Measurements from ENCODE around the gene FIGLA. TPM values are rescaled to one million over a fixed set of nuclear protein-coding genes. Genes with fewer than 3 reads are reported as not detected.

Gene FIGLA, protein sequence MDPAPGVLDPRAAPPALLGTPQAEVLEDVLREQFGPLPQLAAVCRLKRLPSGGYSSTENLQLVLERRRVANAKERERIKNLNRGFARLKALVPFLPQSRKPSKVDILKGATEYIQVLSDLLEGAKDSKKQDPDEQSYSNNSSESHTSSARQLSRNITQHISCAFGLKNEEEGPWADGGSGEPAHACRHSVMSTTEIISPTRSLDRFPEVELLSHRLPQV
- total RNA-seq (2022), result not detected in 2 replicates
- Bru-seq, nascent RNA, result not detected
- BruChase-seq, experiment 1, labeled RNA remaining after a 6-hour chase, result not detected
- not detected for BruChase-seq, experiment 2, labeled RNA remaining after a 2-hour chase
- long read RNA-seq, result 0 reads

DNA sequence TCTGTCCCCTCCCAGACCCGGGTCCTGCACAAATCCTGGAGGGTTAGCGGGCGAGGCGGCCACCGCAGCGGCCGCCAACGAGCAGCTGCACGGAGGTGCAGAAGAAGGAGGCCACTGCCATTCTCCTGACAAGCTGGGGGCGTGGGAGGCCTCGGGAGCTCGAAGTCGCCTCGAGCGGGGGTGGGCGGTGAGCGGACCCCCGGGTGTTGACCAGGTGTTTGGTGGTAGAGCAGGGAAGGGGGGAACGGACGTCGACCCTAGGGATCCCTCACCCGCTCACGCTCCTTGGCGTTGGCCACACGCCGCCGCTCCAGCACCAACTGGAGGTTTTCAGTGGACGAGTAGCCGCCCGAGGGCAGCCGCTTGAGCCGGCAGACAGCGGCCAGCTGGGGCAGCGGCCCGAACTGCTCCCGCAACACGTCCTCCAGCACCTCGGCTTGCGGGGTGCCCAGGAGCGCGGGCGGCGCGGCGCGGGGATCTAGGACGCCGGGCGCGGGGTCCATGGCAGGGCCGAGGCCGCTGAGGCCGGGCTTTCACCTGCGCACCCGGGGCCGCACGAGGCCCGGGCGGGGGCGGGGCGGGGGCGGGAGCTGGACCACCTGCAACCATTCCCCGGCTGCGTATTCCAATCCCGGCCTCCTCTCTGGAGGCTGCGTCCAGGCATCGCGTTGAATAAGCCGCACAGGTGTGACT lies at the start of gene FIGLA:
TSS of gene FIGLA (minus strand) at position 508 of the 693 bp plus-strand sequence. CDS start at position 503, 5 bp downstream.
- DNase-seq, result no peak
- intact Hi-C loops (cut with micrococcal nuclease; ENCODE audit: unreplicated experiment), result no loop called here
- TF ChIP-seq, protein P1, sequence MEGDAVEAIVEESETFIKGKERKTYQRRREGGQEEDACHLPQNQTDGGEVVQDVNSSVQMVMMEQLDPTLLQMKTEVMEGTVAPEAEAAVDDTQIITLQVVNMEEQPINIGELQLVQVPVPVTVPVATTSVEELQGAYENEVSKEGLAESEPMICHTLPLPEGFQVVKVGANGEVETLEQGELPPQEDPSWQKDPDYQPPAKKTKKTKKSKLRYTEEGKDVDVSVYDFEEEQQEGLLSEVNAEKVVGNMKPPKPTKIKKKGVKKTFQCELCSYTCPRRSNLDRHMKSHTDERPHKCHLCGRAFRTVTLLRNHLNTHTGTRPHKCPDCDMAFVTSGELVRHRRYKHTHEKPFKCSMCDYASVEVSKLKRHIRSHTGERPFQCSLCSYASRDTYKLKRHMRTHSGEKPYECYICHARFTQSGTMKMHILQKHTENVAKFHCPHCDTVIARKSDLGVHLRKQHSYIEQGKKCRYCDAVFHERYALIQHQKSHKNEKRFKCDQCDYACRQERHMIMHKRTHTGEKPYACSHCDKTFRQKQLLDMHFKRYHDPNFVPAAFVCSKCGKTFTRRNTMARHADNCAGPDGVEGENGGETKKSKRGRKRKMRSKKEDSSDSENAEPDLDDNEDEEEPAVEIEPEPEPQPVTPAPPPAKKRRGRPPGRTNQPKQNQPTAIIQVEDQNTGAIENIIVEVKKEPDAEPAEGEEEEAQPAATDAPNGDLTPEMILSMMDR (IDR thresholded peaks at IDR 0.05; ENCODE audit: unreplicated experiment), result no peak
- Mint-ChIP-seq H3K27ac (ENCODE audit: unreplicated experiment) (no peak within 1 kb of the TSS), H3K4me3 (ENCODE audit: low read depth, unreplicated experiment) (no peak within 1 kb of the TSS), H3K4me1 (ENCODE audit: low read depth, unreplicated experiment) (no peaks in the 10 kb centered on the region), H3K36me3 (ENCODE audit: insufficient read depth, unreplicated experiment) (no peaks in the 10 kb centered on the region), H3K27me3 (ENCODE audit: unreplicated experiment) (peaks cover 77% of the 10 kb centered on the region), H3K9me3 (ENCODE audit: low read depth, unreplicated experiment) (no peaks in the 10 kb centered on the region)
- no TSS peak for BruUV-seq (replicated peaks)
- CTCF ChIA-PET, result interaction anchor here (0.7 kb wide), 1 partner anchor 18 kb away, joined by 4 read pairs; no protein-coding TSS in a partner anchor

DNA sequence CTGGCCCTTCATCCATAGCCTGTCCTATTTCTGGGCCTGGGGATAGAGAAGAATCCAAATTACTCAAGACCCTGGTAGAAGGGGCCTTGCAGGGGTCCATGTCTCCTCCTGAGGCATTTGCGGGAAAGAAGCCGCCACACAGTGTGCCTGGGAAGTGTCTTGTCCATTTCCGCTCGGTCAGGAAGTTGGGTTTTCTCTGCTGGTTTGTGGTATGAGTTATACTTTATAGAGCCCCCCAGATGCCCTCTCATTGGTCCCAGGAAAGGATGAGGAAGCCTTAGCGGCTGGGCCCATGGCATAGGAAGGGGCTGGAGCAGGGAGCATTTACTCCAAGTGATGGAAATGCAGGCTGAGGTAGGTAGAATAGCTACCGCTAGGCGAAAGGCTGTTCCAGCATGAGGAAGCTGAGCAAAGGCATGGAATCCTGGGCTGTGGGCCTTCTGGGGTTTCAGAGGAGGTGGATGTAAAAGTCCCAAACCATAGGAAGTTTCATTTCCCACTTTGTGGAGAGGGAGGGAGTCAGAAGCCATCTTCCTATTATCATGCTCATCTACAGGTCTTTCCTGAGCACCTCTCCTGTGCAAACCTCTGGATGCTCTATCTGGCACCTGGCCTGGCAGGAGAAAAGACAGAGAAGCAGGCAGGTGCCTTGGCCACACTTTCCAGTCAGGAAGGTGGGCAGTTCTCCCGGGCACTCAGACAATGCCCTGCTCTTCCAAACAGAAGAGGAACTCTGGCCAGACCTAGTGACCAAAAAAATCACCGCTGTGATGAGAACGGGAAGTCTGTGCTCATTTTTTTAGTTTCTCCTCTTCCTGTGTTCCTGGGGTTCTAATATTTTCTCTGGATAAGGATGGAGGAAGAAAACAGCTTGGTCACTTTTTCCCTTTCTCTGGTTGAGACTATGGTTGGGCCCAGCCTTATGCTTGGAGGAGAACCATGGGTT lies 47.8 kb upstream of the FIGLA start:
- Mint-ChIP-seq H3K27me3 (ENCODE audit: unreplicated experiment) (peaks cover 90% of the 10 kb centered on the region), H3K9me3 (ENCODE audit: low read depth, unreplicated experiment) (no peaks in the 10 kb centered on the region), H3K27ac (ENCODE audit: unreplicated experiment) (no peak overlapping the region), H3K4me3 (ENCODE audit: low read depth, unreplicated experiment) (no peak overlapping the region), H3K36me3 (ENCODE audit: insufficient read depth, unreplicated experiment) (no peaks in the 10 kb centered on the region), H3K4me1 (ENCODE audit: low read depth, unreplicated experiment) (no peaks in the 10 kb centered on the region)
- intact Hi-C loops (cut with micrococcal nuclease; ENCODE audit: unreplicated experiment), result no loop called here
- BruUV-seq (replicated peaks), result no TSS peak
- CTCF ChIA-PET, result no interaction called here
- TF ChIP-seq, protein P1 (IDR thresholded peaks at IDR 0.05; ENCODE audit: unreplicated experiment), result no peak
- no peak for DNase-seq

DNA sequence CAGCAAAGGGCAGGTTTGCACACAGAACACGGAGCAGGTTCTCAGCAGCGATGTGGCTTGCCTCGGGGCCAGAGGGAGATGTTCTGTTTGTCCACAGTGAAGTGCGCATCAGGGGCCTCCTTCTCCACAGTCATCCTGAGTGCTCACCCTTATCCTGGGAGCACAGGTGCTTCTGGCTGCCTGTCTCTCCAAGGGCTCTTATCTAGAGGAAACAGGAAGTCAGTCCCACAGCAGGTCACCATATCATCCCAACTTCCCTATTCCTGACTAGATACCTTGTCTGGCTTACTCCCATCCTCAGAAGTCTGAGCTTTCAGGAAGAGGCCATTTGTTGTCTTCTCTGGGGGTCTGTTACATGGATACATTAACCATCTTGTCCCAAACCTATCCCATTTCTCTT lies 45.2 kb upstream of the FIGLA start, which contains the start of gene CD207:
TSS of gene CD207 (minus strand) at position 174 of the 400 bp plus-strand sequence. CDS start at position 134, 40 bp downstream.
- BruUV-seq (replicated peaks), result no TSS peak
- CTCF ChIA-PET, result no interaction called here
- intact Hi-C loops (cut with micrococcal nuclease; ENCODE audit: unreplicated experiment), result no loop called here
- H3K27ac Mint-ChIP-seq (ENCODE audit: unreplicated experiment), result no peak within 1 kb of the TSS
- TF ChIP-seq, protein P1 (IDR thresholded peaks at IDR 0.05; ENCODE audit: unreplicated experiment), result no peak
- H3K9me3 Mint-ChIP-seq (ENCODE audit: low read depth, unreplicated experiment), result no peaks in the 10 kb centered on the region
- peaks cover 94% of the 10 kb centered on the region for H3K27me3 Mint-ChIP-seq (ENCODE audit: unreplicated experiment)
- H3K36me3 Mint-ChIP-seq (ENCODE audit: insufficient read depth, unreplicated experiment), result no peaks in the 10 kb centered on the region
- no peak for DNase-seq
- no peaks in the 10 kb centered on the region for H3K4me1 Mint-ChIP-seq (ENCODE audit: low read depth, unreplicated experiment)
- H3K4me3 Mint-ChIP-seq (ENCODE audit: low read depth, unreplicated experiment), result no peak within 1 kb of the TSS

DNA sequence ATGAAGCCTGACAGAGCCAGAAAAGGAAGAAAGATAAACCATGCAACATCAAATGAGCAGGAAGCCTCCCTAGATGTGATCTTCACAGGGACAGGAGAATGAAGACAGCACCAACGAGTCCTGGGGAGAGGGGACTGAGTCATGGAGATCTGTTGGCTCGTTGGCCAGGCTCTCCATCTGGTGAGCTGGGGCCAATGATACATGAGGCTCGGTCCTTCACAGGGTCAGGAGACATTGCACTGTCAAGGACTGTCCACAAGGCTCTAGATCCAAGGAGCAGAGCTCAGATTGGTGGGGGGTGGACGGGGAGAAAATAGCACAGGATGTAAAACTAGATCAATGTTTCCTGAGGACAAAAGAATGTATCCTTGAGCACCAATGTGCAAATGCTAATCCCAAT lies 44.4 kb upstream of the FIGLA start:
- no peaks in the 10 kb centered on the region for H3K9me3 Mint-ChIP-seq (ENCODE audit: low read depth, unreplicated experiment)
- H3K27me3 Mint-ChIP-seq (ENCODE audit: unreplicated experiment), result peaks cover 98% of the 10 kb centered on the region
- H3K4me1 Mint-ChIP-seq (ENCODE audit: low read depth, unreplicated experiment), result no peaks in the 10 kb centered on the region
- DNase-seq, result no peak
- no TSS peak for BruUV-seq (replicated peaks)
- no peaks in the 10 kb centered on the region for H3K36me3 Mint-ChIP-seq (ENCODE audit: insufficient read depth, unreplicated experiment)
- H3K27ac Mint-ChIP-seq (ENCODE audit: unreplicated experiment), result no peak overlapping the region
- CTCF ChIA-PET, result no interaction called here
- intact Hi-C loops (cut with micrococcal nuclease; ENCODE audit: unreplicated experiment), result no loop called here
- no peak overlapping the region for H3K4me3 Mint-ChIP-seq (ENCODE audit: low read depth, unreplicated experiment)
- TF ChIP-seq, protein P1 (IDR thresholded peaks at IDR 0.05; ENCODE audit: unreplicated experiment), result no peak

All from Calu3 (cell line).